Stimulated activated CD4-positive, alpha-beta T cell treated with anti-CD3 and anti-CD28 coated beads, Interleukin-2, amount 100 ng/mL, for 4 hours (primary cell): ENCODE measurements around the gene BICRAL.
"Not testable (repeated sequence)": the region's sequence is repeated elsewhere in the genome, so short reads cannot be mapped to it uniquely, and the experiment has no call there.

Experiments used
- DNase-seq: peaks from one replicate; pipeline ENCODE4 v3.0.0-alpha.2; 2020; ENCODE audit warnings: low read depth

The BICRAL gene

DNA sequence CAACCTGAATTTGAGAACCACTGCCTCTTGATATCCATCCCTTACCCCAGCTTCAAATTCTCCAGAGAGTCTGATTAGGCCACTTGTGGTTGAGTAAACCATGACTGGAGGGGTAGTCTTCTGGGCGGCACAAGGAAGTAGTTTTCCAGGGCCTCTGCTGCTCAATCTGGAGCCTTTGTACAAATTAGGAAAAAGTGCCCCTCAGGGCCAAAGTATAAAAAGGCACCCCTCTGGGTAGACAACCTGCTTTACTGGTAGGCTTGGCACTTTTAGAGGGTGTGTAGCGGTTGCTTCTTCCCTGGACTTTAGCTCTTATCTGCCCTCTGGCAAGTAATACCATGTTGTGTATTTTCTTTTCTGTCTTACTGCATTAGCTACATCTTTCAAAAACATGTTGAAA, 64.7 kb downstream of the BICRAL start:
- DNase-seq: no peak

GRCh38 chr6:42848700-42849099, 66.8 kb downstream of the BICRAL start:
- DNase-seq: no peak

DNA sequence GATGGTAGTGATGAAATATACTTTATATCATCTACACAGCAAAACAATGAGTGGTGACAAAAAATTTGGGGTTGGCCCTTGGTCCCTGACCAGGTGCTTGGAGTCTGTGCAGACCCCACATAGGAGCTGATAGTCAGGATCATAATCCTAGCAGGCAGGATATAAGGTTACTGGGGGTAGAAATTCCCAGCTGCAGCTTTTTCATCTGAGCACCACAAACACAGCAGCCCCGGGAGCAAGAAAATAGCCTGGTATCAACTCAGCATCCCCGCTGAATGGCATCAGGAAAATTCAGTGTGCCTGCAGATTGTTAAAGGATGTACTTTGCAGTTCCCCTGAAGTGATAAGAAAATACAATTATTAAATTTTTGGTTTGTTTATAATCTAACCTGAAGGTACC, 69.7 kb downstream of the BICRAL start:
- DNase-seq: no peak

- no peak for DNase-seq
Observed at GRCh38 chr6:42860036-42860435, 78.2 kb downstream of the BICRAL start.

- DNase-seq: no peak
Observed at GRCh38 chr6:42860481-42860880, 78.6 kb downstream of the BICRAL start.

DNA sequence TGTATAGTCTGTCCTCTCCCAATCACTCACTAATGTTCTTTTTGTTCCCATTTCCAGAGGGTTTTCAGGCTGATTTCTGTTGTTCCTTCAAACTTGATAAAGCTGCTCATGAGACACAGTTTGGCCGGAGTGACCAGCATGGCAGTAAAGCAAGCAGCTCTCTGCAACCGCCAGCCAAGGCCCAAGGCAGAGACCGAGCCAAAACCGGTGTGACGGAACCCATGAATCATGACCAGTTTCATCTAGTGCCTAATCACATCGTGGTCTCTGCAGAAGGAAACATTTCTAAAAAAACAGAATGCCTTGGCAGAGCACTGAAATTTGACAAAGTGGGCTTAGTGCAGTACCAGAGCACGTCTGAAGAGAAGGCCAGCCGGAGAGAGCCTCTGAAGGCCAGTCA, 82.8 kb downstream of the BICRAL start:
- DNase-seq: no peak

DNA sequence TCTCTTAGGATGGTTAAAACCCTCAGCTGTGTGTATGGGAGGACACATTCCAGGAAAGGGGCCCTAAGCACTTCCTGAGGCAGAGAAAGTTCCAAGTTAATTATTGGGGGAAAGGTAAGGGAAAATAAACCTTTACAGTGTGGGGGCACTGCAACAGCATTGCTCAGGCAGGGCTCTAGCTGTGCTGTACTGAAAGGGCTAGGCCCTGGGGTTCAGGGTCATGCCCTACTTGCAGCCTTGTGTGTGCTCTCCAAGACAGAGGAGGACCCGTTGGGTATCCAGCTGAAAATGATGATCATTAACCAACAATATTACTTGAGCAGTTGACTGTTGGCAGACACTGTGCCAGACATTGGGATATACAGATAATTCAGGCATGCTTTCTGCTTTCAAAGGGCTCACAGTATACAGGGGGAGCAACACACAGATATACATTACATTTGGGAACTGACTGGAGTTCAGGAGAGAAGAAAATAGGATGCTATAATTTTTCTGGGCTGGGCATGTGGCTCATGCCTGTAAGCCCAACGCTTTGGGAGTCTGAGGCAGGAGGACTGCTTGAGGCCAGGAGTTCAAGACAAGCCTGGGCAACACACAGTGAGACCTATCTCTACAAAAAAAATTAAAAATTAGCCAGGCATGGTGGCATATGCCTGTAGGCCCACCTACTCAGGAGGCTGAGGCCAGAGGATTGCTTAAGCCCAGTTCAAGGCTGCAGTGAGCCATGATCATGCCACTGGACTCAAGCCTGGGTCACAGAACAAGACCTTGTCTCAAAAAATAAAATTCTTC, 88.5 kb downstream of the BICRAL start:
- DNase-seq: no peak

DNA sequence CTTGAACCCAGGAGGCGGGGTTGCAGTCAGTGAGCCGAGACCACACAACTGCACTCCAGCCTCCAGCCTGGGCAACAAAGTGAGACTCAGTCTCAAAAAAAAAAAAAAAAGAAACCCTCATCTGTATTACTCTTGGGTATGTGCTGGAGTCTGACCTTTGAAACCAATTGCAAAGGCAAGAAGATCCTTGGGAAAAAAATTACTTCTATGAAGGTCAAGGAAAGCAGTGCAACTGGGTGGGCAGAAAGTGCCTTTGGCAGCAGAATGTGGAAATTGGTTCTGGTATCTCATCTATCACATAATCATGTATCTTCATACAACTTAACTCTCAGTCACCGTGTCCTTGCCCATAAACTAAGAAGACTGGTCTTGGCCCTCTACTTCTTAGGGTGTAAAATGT, 89.9 kb downstream of the BICRAL start:
- no peak for DNase-seq

GRCh38 chr6:42873313-42873712, 91.5 kb downstream of the BICRAL start:
- no peak for DNase-seq

DNA sequence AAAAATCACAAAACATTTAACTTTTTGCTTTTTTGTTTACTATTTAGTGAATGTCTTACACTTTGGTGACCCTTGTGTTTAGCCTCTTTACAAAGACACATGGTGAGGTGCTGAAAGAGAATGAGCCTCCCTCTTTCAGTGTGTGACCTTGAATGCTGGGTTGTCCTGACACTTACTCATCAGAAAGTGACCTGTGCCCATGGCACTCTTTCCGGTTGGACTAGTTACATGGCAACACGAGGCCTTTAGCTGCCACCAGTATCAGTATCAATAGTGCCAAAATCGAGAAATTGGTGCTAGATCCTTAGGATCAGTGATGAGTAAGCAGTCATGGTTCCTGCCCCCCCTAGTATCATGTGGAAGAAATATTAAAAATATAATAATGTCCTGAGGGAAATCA, 95.8 kb downstream of the BICRAL start:
- DNase-seq: no peak

GRCh38 chr6:42879372-42880239, 97.8 kb downstream of the BICRAL start, which contains the start of gene RPL7L1:
RPL7L1 (plus strand) TSS chr6:42879616; CDS start chr6:42879911, 295 bp downstream.
- peak; percentile 75 for DNase-seq

DNA sequence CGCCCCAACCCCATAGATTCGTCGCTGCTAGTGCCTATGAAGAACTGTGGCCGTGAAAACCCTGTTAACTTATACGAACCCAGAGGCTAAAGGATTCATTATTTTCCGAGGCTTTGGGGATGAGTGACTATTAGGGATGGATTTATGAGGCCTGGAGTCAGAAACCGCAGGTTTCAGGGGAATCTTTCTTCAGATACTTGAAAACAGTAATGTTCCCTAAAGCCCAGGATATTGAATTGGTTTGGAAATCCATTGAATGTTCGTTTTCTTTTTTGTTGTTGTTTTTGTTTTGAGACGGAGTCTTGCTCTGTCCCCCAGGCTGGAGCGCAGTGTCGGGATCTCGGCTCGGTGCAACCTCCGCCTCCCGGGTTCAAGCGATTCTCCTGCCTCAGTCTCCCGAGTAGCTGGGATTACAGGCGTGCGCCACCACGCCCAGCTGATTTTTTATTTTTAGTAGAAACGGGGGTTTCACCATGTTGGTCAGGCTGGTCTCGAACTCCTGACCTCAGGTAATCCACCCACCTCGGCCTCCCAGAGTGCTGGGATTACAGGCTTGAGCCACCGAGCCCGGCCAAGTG, 98.5 kb downstream of the BICRAL start:
- not testable (repeated sequence) for DNase-seq

DNA sequence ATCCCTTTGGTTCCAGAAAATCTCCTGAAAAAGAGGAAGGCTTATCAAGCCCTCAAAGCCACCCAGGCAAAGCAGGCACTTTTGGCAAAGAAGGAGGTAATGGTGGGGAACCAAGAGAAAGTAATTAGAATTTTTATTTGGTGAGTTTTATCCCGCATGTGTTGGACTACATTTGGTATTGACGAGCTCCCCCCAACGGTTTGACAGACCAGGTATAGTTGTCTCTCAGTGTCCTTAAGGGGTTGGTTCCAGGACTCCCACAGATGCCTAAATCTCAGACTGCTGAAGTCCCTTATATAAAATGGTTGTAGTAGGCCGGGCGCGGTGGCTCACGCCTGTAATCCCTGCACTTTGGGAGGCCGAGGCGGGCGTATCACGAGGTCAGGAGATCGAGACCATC, 99.0 kb downstream of the BICRAL start:
- not testable (repeated sequence) for DNase-seq

- no peak for DNase-seq
Observed at GRCh38 chr6:42885702-42886101, 103.8 kb downstream of the BICRAL start.

DNA sequence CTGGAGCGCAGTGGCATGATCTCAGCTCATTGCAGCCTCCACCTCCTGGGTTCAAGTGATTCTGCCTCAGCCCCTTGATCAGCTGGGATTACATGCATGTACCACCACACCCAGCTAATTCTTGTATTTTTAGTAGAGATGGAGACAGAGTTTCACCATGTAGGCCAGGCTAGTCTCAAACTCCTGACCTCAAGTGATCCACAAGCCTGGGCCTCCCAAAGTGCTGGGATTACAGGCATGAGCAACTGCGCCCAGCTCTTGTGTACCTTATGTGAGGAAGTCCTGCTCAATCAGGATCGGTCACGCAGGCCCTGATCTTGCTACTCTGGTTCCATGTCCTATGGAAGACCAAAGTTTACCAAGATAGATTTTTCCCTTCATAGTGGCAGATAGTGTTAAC, 106.3 kb downstream of the BICRAL start:
- DNase-seq: not testable (repeated sequence)

GRCh38 chr6:42889815-42890214, 108.0 kb downstream of the BICRAL start:
- no peak for DNase-seq

DNA sequence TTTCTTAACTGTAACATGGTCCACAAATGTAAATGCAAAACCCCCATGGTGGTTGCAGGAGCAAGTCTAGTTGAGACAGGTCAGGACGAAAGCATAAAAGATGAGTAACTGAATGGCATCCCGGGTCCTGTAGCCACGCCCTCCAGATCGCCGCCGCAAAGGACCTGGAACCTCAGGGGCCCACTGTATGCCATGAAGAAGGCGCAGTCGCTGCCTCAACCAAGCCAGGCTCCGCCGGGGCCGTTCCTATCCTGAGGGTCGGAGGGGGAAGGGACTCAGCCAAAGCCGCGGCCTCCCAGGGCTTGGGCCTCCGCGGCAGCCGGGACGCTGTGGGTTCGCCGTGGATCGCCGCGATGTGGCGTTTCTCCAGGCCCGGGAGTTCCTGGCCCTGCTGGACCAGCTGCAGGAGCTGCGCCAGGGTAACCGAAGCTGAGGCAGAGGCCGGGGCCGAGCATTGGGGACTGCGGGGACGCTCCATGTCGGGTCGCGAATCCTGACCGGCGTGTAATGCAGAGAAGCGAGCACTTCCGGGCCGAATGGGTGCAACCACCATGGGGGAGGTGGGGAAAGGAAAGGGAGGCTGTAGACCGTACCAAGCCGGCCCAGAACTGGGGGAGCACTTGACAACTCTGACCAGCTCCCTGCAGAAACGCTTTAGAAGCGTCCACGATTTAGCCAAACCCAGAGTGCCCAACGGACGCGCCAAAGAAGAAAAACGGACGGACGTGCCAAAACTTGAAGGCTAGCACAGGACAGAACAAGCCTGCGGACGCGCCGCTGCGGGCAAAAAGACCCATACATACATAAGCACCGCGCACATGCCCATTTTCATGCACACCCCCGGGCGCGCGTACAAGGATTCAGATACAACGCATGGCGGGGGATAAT, 108.7 kb downstream of the BICRAL start:
- peak; percentile 83 for DNase-seq

DNA sequence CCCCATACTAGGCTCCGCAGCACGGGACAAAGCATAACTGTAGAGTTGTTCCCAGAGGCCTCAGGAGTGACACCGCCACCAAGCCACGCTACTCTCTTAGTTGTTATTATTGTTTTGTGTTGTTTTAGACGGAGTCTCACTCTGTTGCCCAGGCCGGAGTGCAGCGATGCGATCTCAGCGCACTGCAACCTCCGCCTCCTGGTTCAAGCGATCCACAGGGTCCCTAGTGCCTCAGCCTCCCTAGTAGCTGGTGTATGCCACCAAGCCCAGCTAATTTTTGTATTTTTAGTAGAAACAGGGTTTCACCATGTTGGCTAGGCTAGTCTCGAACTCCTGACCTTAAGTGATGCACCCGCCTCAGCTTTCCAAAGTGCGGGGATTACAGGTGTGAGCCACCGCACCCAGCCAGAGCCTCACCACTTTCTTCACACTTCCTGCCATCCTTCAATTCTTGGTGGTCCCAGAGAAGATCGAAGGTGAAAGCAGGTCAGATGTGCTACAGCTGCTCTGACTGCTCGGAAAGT, 109.4 kb downstream of the BICRAL start:
- no peak for DNase-seq

DNA sequence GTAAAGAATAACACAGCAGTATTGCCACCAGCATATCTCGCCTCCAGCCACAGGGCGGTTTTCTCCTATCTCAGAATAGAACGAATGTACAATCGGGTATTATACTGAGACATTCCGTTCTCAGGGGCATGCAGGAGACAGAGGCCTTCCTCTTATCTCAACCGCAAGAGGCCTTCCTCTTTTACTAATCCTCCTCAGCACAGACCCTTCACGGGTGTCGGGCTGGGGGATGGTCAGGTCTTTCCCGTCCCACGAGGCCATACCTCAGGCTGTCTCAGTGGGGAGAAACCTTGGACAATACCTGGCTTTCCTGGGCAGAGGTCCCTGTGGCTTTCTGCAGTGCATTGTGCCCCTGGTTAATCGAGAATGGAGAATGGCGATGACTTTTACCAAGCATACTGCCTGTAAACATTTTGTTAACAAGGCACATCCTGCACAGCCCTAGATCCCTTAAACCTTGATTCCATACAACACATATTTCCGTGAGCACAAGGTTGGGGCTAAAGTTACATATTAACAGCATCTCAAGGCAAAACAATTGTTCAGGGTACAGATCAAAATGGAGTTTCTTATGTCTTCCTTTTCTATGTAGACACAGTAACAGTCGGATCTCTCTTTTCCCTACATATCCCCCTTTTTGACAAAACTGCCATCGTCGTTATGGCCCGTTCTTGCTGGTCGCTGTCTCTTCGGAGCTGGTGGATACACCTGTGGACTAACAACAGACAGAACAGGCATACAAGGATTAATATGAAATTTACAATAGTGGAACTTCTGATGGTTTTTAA, 112.4 kb downstream of the BICRAL start:
- not testable (repeated sequence) for DNase-seq

- no peak for DNase-seq
Observed at GRCh38 chr6:42896178-42896719, 114.4 kb downstream of the BICRAL start.
